HG03432 (cell line): Measurements from ENCODE around the gene KRTAP12-3.
"Not testable (repeated sequence)": the region's sequence is repeated elsewhere in the genome, so short reads cannot be mapped to it uniquely, and the experiment has no call there.

ENCODE experiments used
- ATAC-seq: cut with Tn5 transposase; IDR thresholded peaks from one replicate; pipeline ENCODE4 v1.9.1; 2021; ENCODE audit warnings: mild to moderate bottlenecking, moderate library complexity; ENCODE audit not compliant: unreplicated experiment

Gene KRTAP12-3

GRCh38 chr21:44657635-44658540 is at the start of gene KRTAP12-3:
Gene KRTAP12-3, plus strand, starts transcription at chr21:44657932. Its CDS starts 48 bp downstream, at chr21:44657980.
- no peak for ATAC-seq

- no peak for ATAC-seq
These were observed 48.5 kb upstream of the KRTAP12-3 start for GRCh38 chr21:44609193-44609592.

GRCh38 chr21:44610157-44610843 is 47.4 kb upstream of the KRTAP12-3 start:
- not testable (repeated sequence) for ATAC-seq

- no peak for ATAC-seq
These were observed 46.2 kb upstream of the KRTAP12-3 start for GRCh38 chr21:44611551-44611950.

- ATAC-seq: no peak
These were observed 45.7 kb upstream of the KRTAP12-3 start, which contains the start of gene KRTAP10-8 for GRCh38 chr21:44612029-44612486. Gene KRTAP10-8, plus strand, starts transcription at chr21:44612079. Its CDS starts 22 bp downstream, at chr21:44612101.

GRCh38 chr21:44612669-44613229 is 45.0 kb upstream of the KRTAP12-3 start:
- no peak for ATAC-seq

- no peak for ATAC-seq
These were observed 44.2 kb upstream of the KRTAP12-3 start for GRCh38 chr21:44613386-44614155.

- ATAC-seq: no peak
These were observed 43.5 kb upstream of the KRTAP12-3 start for GRCh38 chr21:44614161-44614631.

- ATAC-seq: no peak
These were observed 42.8 kb upstream of the KRTAP12-3 start for GRCh38 chr21:44614961-44615391.

GRCh38 chr21:44615466-44615865 is 42.3 kb upstream of the KRTAP12-3 start:
- ATAC-seq: no peak

GRCh38 chr21:44615911-44616590 is 41.7 kb upstream of the KRTAP12-3 start:
- ATAC-seq: no peak

GRCh38 chr21:44616591-44616926 is 41.2 kb upstream of the KRTAP12-3 start:
- ATAC-seq: no peak

- no peak for ATAC-seq
These were observed 40.6 kb upstream of the KRTAP12-3 start for GRCh38 chr21:44617071-44617501.

- no peak for ATAC-seq
These were observed 39.2 kb upstream of the KRTAP12-3 start for GRCh38 chr21:44618504-44618903.

- no peak for ATAC-seq
These were observed 38.8 kb upstream of the KRTAP12-3 start for GRCh38 chr21:44618909-44619308.

GRCh38 chr21:44619886-44620285 is 37.8 kb upstream of the KRTAP12-3 start:
- no peak for ATAC-seq

- ATAC-seq: no peak
These were observed 34.2 kb upstream of the KRTAP12-3 start for GRCh38 chr21:44623575-44623974.

GRCh38 chr21:44625756-44626155 is 32.0 kb upstream of the KRTAP12-3 start:
- ATAC-seq: no peak

GRCh38 chr21:44626262-44626661 is 31.5 kb upstream of the KRTAP12-3 start:
- ATAC-seq: no peak

GRCh38 chr21:44626673-44627143 is 31.0 kb upstream of the KRTAP12-3 start, which contains the start of gene KRTAP10-9:
Gene KRTAP10-9, plus strand, starts transcription at chr21:44627093. Its CDS starts 79 bp downstream, at chr21:44627172.
- no peak for ATAC-seq
